Gastrocnemius medialis (tissue), 4 donors: ENCODE results near the gene FGF22. TPM values are rescaled to one million over a fixed set of nuclear protein-coding genes. Genes with fewer than 3 reads are reported as not detected.

Source experiments
- ATAC-seq, 2 donors: fragments of 150-250 bp; one replicate each; pipeline ENCODE4 v1.9.1; 2016
- DNase-seq, 2 donors: peaks; one replicate each; pipeline ENCODE4 v3.0.0-alpha.2; 2019
- H3K27ac ChIP-seq, 4 donors: fragments of 200-600 bp; sonication (generic); 1 replicate in 1 of 4; 2 replicates in 3 of 4; pipeline ENCODE4 v1.5.1; 2016 to 2018; ENCODE audit warnings: mild to moderate bottlenecking in 2 of 4, moderate library complexity in 1 of 4
- H3K27me3 ChIP-seq, 3 donors: fragments of 200-600 bp; sonication (generic) in 2 of 3; 1 replicate in 1 of 3; 2 replicates in 2 of 3; pipeline versions ENCODE4 v1.5.1 to v1.6.0; 2016 to 2019; ENCODE audit warnings: mild to moderate bottlenecking in 1 of 3, moderate library complexity in 1 of 3
- H3K36me3 ChIP-seq, 2 donors: fragments of 200-600 bp; sonication (generic) in 1 of 2; one replicate each; pipeline ENCODE4 v1.5.1; 2017 to 2018
- H3K4me1 ChIP-seq, 2 donors: fragments of 200-600 bp; sonication (generic) in 1 of 2; one replicate each; pipeline ENCODE4 v1.5.1; 2016 to 2017; ENCODE audit warnings: mild to moderate bottlenecking in 2 of 2
- H3K4me3 ChIP-seq, 4 donors: fragments of 200-600 bp; sonication (generic) in 3 of 4; 1 replicate in 1 of 4; 2 replicates in 3 of 4; pipeline ENCODE4 v1.5.1; 2016 to 2019; ENCODE audit warnings: mild to moderate bottlenecking in 2 of 4
- H3K9me3 ChIP-seq, 3 donors: fragments of 200-600 bp; sonication (generic) in 2 of 3; 1 replicate in 1 of 3; 2 replicates in 2 of 3; pipeline ENCODE4 v1.5.1; 2016 to 2019
- POLR2A ChIP-seq, 2 donors: fragments of 450-650 bp; IDR thresholded peaks; one replicate each; pipeline ENCODE4 v1.6.1; 2017; ENCODE audit warnings: antibody characterized with exemption in 2 of 2, mild to moderate bottlenecking in 2 of 2, moderate library complexity in 2 of 2
- in situ Hi-C, 4 donors: fragments of 200-750 bp; cut with MboI; loops; one replicate each; pipeline versions ENCODE4 v1.15.0 to v1.8.0; 2017; ENCODE audit warnings: low sequenced_read_pairs in 4 of 4
- intact Hi-C: fragments of 100-400 bp; cut with DNase I; formaldehyde crosslinking; loops from one replicate; pipeline ENCODE4 v1.15.1; 2023; ENCODE audit warnings: low total_unique reads
- total RNA-seq, 4 donors: library from RNA; depleted of rRNA; stranded (reverse); fragments of >200 nt; gene quantifications; one replicate each; pipeline versions ENCODE4 v1.1.0 to v1.2.3, GENCODE V29; 2016
- TF ChIP-seq, protein P1 (sequence below), 5 experiments: fragments of 450-650 bp in 3 of 5; fragments of 200-600 bp in 2 of 5; sonication (generic) in 2 of 5; IDR thresholded peaks in 4 of 5; conservative IDR thresholded peaks in 1 of 5; 1 replicate in 4 of 5; 2 replicates in 1 of 5; pipeline ENCODE4 v1.5.1; 2016 to 2019; ENCODE audit warnings: antibody characterized with exemption in 5 of 5, mild to moderate bottlenecking in 3 of 5, moderate library complexity in 3 of 5

The FGF22 gene
- total RNA-seq, 4 donors from 2014 or later: not detected

- no peak for TF ChIP-seq POLR2A (IDR thresholded peaks at IDR 0.05)
- TF ChIP-seq, protein P1, sequence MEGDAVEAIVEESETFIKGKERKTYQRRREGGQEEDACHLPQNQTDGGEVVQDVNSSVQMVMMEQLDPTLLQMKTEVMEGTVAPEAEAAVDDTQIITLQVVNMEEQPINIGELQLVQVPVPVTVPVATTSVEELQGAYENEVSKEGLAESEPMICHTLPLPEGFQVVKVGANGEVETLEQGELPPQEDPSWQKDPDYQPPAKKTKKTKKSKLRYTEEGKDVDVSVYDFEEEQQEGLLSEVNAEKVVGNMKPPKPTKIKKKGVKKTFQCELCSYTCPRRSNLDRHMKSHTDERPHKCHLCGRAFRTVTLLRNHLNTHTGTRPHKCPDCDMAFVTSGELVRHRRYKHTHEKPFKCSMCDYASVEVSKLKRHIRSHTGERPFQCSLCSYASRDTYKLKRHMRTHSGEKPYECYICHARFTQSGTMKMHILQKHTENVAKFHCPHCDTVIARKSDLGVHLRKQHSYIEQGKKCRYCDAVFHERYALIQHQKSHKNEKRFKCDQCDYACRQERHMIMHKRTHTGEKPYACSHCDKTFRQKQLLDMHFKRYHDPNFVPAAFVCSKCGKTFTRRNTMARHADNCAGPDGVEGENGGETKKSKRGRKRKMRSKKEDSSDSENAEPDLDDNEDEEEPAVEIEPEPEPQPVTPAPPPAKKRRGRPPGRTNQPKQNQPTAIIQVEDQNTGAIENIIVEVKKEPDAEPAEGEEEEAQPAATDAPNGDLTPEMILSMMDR (IDR thresholded peaks at IDR 0.05 in 4 of 5, conservative IDR thresholded peaks at IDR 0.05 in 1 of 5): no peak
- H3K27me3 ChIP-seq: peaks cover 23 to 33% (median 32%) of the 10 kb centered on the region in 3 donors
- H3K4me1 ChIP-seq: no peaks in the 10 kb centered on the region
- ATAC-seq (no peak), DNase-seq (no peak)
- no peak overlapping the region for H3K27ac ChIP-seq
- in situ Hi-C loops (no loop called here), intact Hi-C loops (no loop called here)
- H3K9me3 ChIP-seq: no peaks in the 10 kb centered on the region
- H3K4me3 ChIP-seq: no peak overlapping the region
- no peaks in the 10 kb centered on the region for H3K36me3 ChIP-seq
Measured at GRCh38 chr19:595326-596262, 44.1 kb upstream of the FGF22 start.

GRCh38 chr19:596263-596655 is 43.4 kb upstream of the FGF22 start:
- Histone ChIP-seq H3K36me3 (no peaks in the 10 kb centered on the region), H3K27ac (no peak overlapping the region), H3K4me1 (no peaks in the 10 kb centered on the region), H3K27me3 (peaks cover 17 to 26% (median 25%) of the 10 kb centered on the region in 3 donors), H3K4me3 (no peak overlapping the region), H3K9me3 (no peaks in the 10 kb centered on the region)
- no peak for DNase-seq
- intact Hi-C loops: no loop called here
- TF ChIP-seq POLR2A (IDR thresholded peaks at IDR 0.05): no peak
- TF ChIP-seq, protein P1 (IDR thresholded peaks at IDR 0.05 in 4 of 5, conservative IDR thresholded peaks at IDR 0.05 in 1 of 5): no peak
- in situ Hi-C loops: no loop called here
- ATAC-seq: no peak

DNA sequence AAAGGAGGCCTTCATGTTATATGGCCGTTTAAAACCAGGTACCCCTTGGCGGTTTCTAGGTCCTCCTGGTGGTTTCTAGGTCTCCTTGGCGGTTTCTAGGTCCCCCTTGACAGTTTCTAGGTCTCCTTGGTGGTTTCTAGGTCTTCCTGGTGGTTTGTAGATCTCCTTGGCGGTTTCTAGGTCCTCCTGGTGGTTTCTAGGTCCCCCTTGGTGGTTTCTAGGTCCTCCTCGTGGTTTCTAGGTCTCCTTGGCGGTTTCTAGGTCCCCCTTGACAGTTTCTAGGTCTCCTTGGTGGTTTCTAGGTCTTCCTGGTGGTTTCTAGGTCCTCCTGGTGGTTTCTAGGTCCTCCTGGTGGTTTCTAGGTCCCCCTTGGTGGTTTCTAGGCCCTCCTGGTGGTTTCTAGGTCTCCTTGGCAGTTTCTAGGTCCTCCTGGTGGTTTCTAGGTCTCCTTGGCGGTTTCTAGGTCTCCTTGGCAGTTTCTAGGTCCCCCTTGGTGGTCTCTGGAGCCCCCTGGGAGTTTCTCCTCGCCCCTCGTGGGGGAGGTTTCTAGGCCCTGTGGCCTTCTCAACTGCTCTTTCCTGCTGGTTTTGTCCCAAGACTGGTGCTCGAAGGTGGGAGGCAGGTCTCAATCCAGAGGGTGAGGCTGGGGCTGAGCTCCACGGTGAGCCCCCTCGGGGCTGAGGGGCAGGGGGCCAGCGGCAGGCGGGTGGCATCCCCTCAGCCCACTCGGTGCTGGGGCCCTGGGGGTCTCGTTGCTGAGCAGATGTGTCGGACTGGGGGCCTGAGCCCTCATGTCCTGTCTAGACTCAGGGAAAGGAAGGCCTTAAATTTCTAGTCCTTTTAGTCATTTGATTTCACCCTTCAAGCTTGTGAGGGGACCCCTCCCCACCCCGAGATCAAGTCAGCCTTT is 42.0 kb upstream of the FGF22 start:
- no peaks in the 10 kb centered on the region for H3K36me3 ChIP-seq
- H3K27me3 ChIP-seq: peaks cover 4 to 12% (median 12%) of the 10 kb centered on the region in 3 donors
- no peaks in the 10 kb centered on the region for H3K4me1 ChIP-seq
- in situ Hi-C loops (no loop called here), intact Hi-C loops (no loop called here)
- H3K4me3 ChIP-seq: no peak overlapping the region
- no peak for ATAC-seq
- H3K27ac ChIP-seq: no peak overlapping the region
- no peak for DNase-seq
- TF ChIP-seq, protein P1 (IDR thresholded peaks at IDR 0.05 in 4 of 5, conservative IDR thresholded peaks at IDR 0.05 in 1 of 5): no peak
- TF ChIP-seq POLR2A (IDR thresholded peaks at IDR 0.05): no peak
- no peaks in the 10 kb centered on the region for H3K9me3 ChIP-seq

DNA sequence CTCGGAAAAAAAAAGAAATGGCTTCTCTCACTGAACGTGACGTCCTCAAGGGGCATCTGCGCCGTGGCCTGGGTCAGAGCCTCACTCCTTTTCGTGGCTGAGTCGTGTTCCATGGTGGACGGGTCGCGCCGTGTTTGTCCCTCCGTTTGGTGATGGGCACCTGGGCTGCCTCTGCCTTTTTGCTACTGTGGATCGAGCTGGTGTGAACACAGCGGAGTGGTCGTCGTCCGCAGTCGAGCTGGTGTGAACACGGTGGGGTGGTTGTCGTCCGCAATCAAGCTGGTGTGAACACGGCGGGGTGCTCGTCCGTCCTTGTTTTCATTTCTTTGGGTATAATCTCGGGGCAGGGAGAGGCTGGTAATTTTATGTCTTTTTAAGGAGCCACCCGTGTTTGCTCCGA is 38.4 kb upstream of the FGF22 start:
- intact Hi-C loops: no loop called here
- H3K27ac ChIP-seq: no peak overlapping the region

More for the DNA sequence above, 38.4 kb upstream of the FGF22 start:
- in situ Hi-C loops: no loop called here
- Histone ChIP-seq H3K4me3 (no peak overlapping the region), H3K36me3 (no peaks in the 10 kb centered on the region), H3K27me3 (peaks cover 0 to 6% (median 2%) of the 10 kb centered on the region in 3 donors), H3K4me1 (no peaks in the 10 kb centered on the region), H3K9me3 (no peaks in the 10 kb centered on the region)
- ATAC-seq (no peak), DNase-seq (no peak)
- TF ChIP-seq POLR2A (IDR thresholded peaks at IDR 0.05): no peak
- TF ChIP-seq, protein P1 (IDR thresholded peaks at IDR 0.05 in 4 of 5, conservative IDR thresholded peaks at IDR 0.05 in 1 of 5): no peak
